ENCODE results near the gene SF3A2. TPM values are rescaled to one million over a fixed set of nuclear protein-coding genes. Genes with fewer than 3 reads are reported as not detected.

The SF3A2 gene
- total RNA-seq, 1 donor, result 27.9 TPM

DNA sequence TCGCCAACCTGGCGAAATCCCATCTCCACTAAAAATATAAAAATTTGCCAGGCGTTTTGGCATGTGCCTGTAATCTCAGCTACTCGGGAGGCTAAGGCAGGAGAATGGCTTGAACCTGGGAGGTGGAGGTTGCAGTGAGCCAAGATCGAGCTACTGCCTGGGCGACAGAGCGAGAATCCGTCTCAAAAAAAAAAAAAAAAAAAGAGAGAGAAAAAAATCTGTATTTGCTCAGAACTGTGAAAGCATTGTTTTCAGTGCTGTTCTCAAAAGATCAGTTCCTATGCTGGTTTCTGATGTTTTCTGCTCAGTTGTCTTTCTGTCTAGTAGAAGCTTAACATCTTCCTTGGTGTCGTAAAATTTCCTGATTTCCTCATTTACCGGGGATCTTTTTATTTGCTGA is 2.5 kb downstream of the SF3A2 start:
- Histone ChIP-seq H3K79me2 (ENCODE audit: insufficient read depth, low read length) (peaks cover 94% of the 10 kb centered on the region), H4K20me1 (ENCODE audit: insufficient read depth, low read length) (peaks cover 62% of the 10 kb centered on the region), H3K36me3 (ENCODE audit: insufficient read depth, low read length) (peaks cover 23% of the 10 kb centered on the region), H3K4me2 (ENCODE audit: insufficient read depth, low read length) (peak overlapping the region; percentile 98), H2AFZ (ENCODE audit: low read length) (no peak overlapping the region), H3K4me1 (ENCODE audit: insufficient read depth, low read length) (peaks cover 45% of the 10 kb centered on the region), H3K4me3 (ENCODE audit: insufficient read depth, low read length) (peak overlapping the region; percentile 75), H3K27ac (ENCODE audit: low read depth, low read length) (peak overlapping the region; percentile 65), H3K27me3 (ENCODE audit: insufficient read depth, low read length) (no peaks in the 10 kb centered on the region), H3K9me3 (ENCODE audit: low read depth, low read length) (no peaks in the 10 kb centered on the region)
- DNase-seq (ENCODE audit: insufficient read length, low spot score, missing footprints), result no peak
- TF ChIP-seq, protein P1, sequence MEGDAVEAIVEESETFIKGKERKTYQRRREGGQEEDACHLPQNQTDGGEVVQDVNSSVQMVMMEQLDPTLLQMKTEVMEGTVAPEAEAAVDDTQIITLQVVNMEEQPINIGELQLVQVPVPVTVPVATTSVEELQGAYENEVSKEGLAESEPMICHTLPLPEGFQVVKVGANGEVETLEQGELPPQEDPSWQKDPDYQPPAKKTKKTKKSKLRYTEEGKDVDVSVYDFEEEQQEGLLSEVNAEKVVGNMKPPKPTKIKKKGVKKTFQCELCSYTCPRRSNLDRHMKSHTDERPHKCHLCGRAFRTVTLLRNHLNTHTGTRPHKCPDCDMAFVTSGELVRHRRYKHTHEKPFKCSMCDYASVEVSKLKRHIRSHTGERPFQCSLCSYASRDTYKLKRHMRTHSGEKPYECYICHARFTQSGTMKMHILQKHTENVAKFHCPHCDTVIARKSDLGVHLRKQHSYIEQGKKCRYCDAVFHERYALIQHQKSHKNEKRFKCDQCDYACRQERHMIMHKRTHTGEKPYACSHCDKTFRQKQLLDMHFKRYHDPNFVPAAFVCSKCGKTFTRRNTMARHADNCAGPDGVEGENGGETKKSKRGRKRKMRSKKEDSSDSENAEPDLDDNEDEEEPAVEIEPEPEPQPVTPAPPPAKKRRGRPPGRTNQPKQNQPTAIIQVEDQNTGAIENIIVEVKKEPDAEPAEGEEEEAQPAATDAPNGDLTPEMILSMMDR (IDR thresholded peaks at IDR 0.05; ENCODE audit: extremely low read depth, low read depth, low read length), result no peak

DNA sequence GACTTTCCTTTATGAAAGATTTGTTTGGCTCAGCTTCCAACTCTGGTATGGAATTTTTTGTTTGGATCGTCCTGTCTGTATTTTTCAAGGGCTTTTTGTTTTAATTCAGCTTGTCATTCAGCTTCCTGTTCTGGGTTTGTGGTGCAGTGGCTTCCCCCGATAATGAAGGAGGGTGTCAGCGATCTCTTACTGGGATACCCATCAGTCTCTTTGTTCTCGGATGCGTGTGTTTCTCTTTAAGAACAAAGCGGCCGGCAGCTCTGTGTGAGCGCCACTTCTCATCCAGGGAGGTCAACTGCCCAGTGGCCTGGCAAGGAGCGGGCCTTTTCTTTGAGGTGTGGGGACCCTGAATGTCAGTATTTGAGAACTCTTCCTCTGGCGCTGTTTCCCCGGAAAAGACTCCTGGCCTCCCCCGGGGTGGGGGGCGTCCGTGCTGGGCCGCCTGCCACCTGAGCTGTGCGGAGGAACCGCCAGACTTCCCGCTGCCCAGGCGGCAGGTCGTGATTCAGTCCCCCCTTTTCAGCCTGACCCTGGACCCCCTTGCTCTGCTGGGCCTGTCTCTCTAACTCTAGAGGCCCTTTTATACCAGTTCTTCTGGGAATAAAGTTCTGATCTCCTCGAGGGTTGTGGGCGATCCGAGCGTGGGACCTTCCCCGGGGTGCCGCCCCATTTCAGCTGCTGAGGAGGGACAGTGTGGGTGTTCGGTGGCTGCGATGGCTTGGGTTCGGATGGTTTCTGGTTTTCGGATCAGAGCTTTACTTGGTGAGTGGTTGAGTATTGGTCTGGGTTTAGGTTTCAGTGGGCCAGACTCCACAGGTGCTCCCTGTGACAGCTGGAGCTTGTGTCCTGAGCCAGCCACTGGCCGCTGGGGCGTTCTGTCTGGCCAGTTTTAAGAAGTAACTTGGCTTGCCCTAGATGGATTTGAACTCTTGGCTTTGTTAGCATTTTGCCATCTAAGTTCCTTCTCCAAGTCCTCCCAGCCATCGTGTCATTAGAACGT is 3.4 kb downstream of the SF3A2 start:
- Histone ChIP-seq H3K27ac (ENCODE audit: low read depth, low read length) (peak overlapping the region; percentile 65), H3K9me3 (ENCODE audit: low read depth, low read length) (no peaks in the 10 kb centered on the region), H3K4me3 (ENCODE audit: insufficient read depth, low read length) (peak overlapping the region; percentile 75), H3K27me3 (ENCODE audit: insufficient read depth, low read length) (no peaks in the 10 kb centered on the region), H3K4me2 (ENCODE audit: insufficient read depth, low read length) (peak overlapping the region; percentile 98), H3K4me1 (ENCODE audit: insufficient read depth, low read length) (peaks cover 40% of the 10 kb centered on the region), H2AFZ (ENCODE audit: low read length) (no peak overlapping the region), H3K36me3 (ENCODE audit: insufficient read depth, low read length) (peaks cover 31% of the 10 kb centered on the region), H4K20me1 (ENCODE audit: insufficient read depth, low read length) (peaks cover 59% of the 10 kb centered on the region), H3K79me2 (ENCODE audit: insufficient read depth, low read length) (peaks cover 94% of the 10 kb centered on the region)
- DNase-seq (ENCODE audit: insufficient read length, low spot score, missing footprints), result no peak
- TF ChIP-seq, protein P1 (IDR thresholded peaks at IDR 0.05; ENCODE audit: extremely low read depth, low read depth, low read length), result no peak

DNA sequence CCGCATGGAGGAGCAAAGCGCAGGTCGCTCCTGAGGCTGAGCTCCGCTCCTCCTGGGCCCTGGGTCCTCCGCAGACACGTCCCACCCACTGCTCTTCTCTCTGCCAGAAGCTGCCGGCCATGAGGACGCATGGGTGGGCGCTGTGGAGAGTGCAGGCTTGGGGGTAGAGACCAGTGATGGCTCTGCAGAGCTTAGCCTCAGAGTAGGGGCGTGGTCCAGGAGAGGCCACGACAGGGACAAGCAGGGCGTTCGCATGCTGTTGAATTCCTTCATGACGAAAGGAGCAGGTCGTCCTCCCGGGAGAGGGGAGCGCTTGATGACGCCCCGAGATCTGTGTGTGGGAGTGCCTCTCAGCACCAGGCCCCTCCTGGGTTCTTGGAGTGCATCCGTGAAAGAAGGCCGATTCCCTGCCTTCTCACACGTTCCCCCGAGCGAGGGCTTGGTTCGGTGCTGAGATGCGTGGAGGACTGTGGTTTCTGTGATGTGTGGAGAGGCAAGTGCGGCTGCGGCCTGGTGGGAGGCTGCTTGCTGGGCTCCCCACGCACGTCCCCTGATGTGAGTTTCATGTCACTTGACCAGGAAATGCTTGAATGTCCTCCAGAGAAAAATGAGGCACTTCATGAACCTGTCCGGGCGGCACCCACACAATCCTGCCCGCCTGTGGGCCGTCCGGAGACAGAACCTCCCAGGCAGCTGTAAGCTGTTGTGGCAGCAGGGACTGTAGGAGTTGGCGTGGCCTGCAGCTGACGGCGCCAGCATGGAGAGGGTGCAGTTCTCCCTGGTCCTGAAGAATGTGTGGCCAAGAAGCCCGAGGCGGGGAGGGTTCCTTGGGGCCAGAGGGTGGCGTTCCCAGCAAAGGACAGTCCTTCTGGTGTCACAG is 4.5 kb downstream of the SF3A2 start:
- Histone ChIP-seq H3K4me2 (ENCODE audit: insufficient read depth, low read length) (peak overlapping the region; percentile 98), H3K4me3 (ENCODE audit: insufficient read depth, low read length) (peak overlapping the region; percentile 75), H3K9me3 (ENCODE audit: low read depth, low read length) (no peaks in the 10 kb centered on the region), H3K4me1 (ENCODE audit: insufficient read depth, low read length) (peaks cover 38% of the 10 kb centered on the region), H3K27me3 (ENCODE audit: insufficient read depth, low read length) (no peaks in the 10 kb centered on the region), H4K20me1 (ENCODE audit: insufficient read depth, low read length) (peaks cover 67% of the 10 kb centered on the region), H3K79me2 (ENCODE audit: insufficient read depth, low read length) (peaks cover 93% of the 10 kb centered on the region), H3K36me3 (ENCODE audit: insufficient read depth, low read length) (peaks cover 42% of the 10 kb centered on the region), H2AFZ (ENCODE audit: low read length) (no peak overlapping the region), H3K27ac (ENCODE audit: low read depth, low read length) (peak overlapping the region; percentile 65)
- TF ChIP-seq, protein P1 (IDR thresholded peaks at IDR 0.05; ENCODE audit: extremely low read depth, low read depth, low read length), result no peak
- no peak for DNase-seq (ENCODE audit: insufficient read length, low spot score, missing footprints)

Measured in osteoblast (primary cell).